ENCODE results near the gene NTNG1.

DNA sequence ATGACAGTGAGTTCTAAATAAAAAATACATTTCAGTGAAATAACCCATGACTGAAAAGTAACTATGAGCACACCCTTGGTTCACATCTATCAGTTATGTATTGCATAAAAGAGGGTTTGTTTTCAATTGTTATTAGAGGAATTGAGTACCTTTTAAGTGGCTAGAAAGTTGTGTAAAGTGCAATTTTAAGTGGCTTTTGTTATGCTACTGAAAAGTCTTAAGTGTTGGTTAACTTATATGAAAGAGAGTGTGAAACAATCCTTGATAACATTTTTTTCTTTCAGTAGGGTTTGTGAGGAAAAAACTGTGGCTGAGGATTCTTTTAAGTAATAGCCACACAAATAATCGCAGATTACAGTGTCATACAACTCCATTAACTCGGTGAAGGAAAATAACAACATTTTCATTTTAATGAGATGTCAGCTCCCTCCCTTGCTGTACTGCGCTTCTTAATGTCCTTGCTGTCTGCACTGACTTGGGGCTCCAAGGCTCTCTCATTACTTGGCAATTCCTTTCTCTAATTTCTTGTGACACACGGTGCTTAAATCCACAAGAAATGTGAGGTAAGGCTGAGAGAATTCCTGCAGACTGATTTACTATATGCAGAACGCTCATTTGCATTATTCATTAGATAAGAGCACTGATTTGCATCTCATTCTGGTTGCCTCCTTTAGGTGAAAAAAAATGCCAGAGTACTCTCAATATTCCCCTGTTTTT lies 40.6 kb downstream of the NTNG1 start:
- no peak for TF ChIP-seq POLR2A (IDR thresholded peaks at IDR 0.05)
- TF ChIP-seq, protein P1, sequence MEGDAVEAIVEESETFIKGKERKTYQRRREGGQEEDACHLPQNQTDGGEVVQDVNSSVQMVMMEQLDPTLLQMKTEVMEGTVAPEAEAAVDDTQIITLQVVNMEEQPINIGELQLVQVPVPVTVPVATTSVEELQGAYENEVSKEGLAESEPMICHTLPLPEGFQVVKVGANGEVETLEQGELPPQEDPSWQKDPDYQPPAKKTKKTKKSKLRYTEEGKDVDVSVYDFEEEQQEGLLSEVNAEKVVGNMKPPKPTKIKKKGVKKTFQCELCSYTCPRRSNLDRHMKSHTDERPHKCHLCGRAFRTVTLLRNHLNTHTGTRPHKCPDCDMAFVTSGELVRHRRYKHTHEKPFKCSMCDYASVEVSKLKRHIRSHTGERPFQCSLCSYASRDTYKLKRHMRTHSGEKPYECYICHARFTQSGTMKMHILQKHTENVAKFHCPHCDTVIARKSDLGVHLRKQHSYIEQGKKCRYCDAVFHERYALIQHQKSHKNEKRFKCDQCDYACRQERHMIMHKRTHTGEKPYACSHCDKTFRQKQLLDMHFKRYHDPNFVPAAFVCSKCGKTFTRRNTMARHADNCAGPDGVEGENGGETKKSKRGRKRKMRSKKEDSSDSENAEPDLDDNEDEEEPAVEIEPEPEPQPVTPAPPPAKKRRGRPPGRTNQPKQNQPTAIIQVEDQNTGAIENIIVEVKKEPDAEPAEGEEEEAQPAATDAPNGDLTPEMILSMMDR (IDR thresholded peaks at IDR 0.05): no peak

Measured in esophagus squamous epithelium (tissue), 4 donors.